Adrenal gland (tissue), 12 donors: Measurements from ENCODE around the gene LY6G6C. TPM values are rescaled to one million over a fixed set of nuclear protein-coding genes. Genes with fewer than 3 reads are reported as not detected.

Experiments
- DNase-seq, 7 donors: peaks; one replicate each; pipeline ENCODE4 v3.0.0-alpha.2; 2019 to 2020
- H3K27ac ChIP-seq, 5 donors: fragments of 200-600 bp; sonication (generic) in 4 of 5; 1 replicate in 3 of 5; 2 replicates in 2 of 5; pipeline versions ENCODE4 v1.5.1 to v1.8.0; 2016 to 2020; ENCODE audit warnings: mild to moderate bottlenecking in 1 of 5
- H3K27me3 ChIP-seq: fragments of 200-600 bp; 2 replicates; pipeline ENCODE4 v1.8.0; 2021
- H3K36me3 ChIP-seq, 2 donors: fragments of 200-600 bp; replicated peaks in 1 of 2; 1 replicate in 1 of 2; 2 replicates in 1 of 2; pipeline versions ENCODE4 v1.5.1 to v1.8.0; 2018 to 2022
- H3K4me1 ChIP-seq, 2 donors: fragments of 200-600 bp; replicated peaks in 1 of 2; 1 replicate in 1 of 2; 2 replicates in 1 of 2; pipeline versions ENCODE4 v1.5.1 to v1.8.0; 2018 to 2021
- H3K4me3 ChIP-seq, 4 donors: fragments of 200-600 bp; sonication (generic) in 3 of 4; one replicate each; pipeline ENCODE4 v1.5.1; 2016 to 2018
- H3K9me3 ChIP-seq, 3 donors: fragments of 200-600 bp; sonication (generic) in 1 of 3; replicated peaks in 1 of 3; 1 replicate in 2 of 3; 2 replicates in 1 of 3; pipeline versions ENCODE4 v1.5.1 to v1.8.0; 2016 to 2021
- POLR2A ChIP-seq, 2 donors: fragments of 450-650 bp; IDR thresholded peaks; one replicate each; pipeline ENCODE4 v1.6.1; 2017; ENCODE audit warnings: antibody characterized with exemption in 2 of 2, mild to moderate bottlenecking in 2 of 2, moderate library complexity in 1 of 2
- WGBS, 4 donors: extraction: QIAGEN DNeasy Blood & Tissue Kit in 2 of 4; methylation state at CpG; one replicate each; pipeline versions ENCODE4 v1.1.5 to v1.1.7; 2013 to 2017; 5-methylcytosine and 5-hydroxymethylcytosine counted together
- intact Hi-C, 2 donors: fragments of 100-400 bp; cut with DNase I; formaldehyde crosslinking; loops; one replicate each; pipeline versions ENCODE4 v1.14.1 to v1.15.0; 2022 to 2023
- polyA plus RNA-seq, 3 donors: library from polyadenylated mRNA; stranded (reverse); fragments of 200-250 nt in 2 of 3; fragments of 350-450 nt in 1 of 3; fragmentation: Illumina TruSeq in 1 of 3; extraction: RNeasy Lipid Tissue Mini Kit (QIAGEN cat#74804) in 1 of 3; gene quantifications; one replicate each; pipeline ENCODE4 v1.2.3, GENCODE V29; 2013 to 2014
- total RNA-seq, 9 donors: library from RNA; depleted of rRNA in 4 of 9; stranded (reverse); fragments of >200 nt in 4 of 9; fragments of 120-200 nt in 1 of 9; fragmentation: NEBNext Ultra II Directional in 1 of 9; extraction: Animal tissue kit (Norgen Biotek cat#: 25700) in 1 of 9; gene quantifications; one replicate each; pipeline versions ENCODE4 v1.1.0 to v1.2.4, GENCODE V29; 2013 to 2023
- TF ChIP-seq, protein P1 (sequence below), 6 experiments: fragments of 450-650 bp in 4 of 6; fragments of 200-600 bp in 2 of 6; sonication (generic) in 1 of 6; IDR thresholded peaks; 1 replicate in 5 of 6; 2 replicates in 1 of 6; pipeline versions ENCODE4 v1.5.1 to v1.8.0; 2016 to 2021; ENCODE audit warnings: antibody characterized with exemption in 6 of 6, mild to moderate bottlenecking in 2 of 6, moderate library complexity in 1 of 6
- donor health status: healthy with polysubstance abuse.
- donor health status: Bipolar disorder and iron deficiency.
- donor health status: DM: yes; HTN: yes; CAD: no.
- donor health status: DM: no; HTN: no; CAD: no.
- donor health status: DM: no; HTN: no; CAD: no.
- donor health status: DM: yes; HTN: yes; CAD: no.

The LY6G6C gene
- total and polyA plus RNA-seq, 12 donors, result not detected

DNA sequence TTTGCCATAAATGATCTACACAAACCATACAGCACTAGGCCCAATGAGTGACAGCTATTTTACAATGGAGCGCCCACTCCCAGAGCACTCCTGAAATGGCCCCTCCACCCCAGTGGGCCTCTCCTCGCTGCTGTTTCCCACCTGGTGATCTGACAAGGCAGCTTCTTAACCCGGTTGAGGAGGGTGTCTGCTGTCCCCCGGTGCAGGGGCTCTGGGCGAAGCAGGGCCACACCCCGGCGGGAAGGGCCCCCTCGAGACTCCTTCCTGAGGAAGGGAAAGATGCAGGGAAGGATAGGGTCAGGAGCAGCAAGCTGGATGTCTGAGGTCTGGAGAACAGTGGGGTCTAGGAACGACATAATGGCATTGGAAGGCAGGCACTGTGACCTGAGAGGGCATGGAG, 28.7 kb downstream of the LY6G6C start:
- 87 to 93% (median 89%) methylated on average over 9 of the region's 9 CpGs for WGBS, 4 donors
- intact Hi-C loops, result no loop called here
- TF ChIP-seq, protein P1, sequence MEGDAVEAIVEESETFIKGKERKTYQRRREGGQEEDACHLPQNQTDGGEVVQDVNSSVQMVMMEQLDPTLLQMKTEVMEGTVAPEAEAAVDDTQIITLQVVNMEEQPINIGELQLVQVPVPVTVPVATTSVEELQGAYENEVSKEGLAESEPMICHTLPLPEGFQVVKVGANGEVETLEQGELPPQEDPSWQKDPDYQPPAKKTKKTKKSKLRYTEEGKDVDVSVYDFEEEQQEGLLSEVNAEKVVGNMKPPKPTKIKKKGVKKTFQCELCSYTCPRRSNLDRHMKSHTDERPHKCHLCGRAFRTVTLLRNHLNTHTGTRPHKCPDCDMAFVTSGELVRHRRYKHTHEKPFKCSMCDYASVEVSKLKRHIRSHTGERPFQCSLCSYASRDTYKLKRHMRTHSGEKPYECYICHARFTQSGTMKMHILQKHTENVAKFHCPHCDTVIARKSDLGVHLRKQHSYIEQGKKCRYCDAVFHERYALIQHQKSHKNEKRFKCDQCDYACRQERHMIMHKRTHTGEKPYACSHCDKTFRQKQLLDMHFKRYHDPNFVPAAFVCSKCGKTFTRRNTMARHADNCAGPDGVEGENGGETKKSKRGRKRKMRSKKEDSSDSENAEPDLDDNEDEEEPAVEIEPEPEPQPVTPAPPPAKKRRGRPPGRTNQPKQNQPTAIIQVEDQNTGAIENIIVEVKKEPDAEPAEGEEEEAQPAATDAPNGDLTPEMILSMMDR (IDR thresholded peaks at IDR 0.05), result no peak
- no peak for TF ChIP-seq POLR2A (IDR thresholded peaks at IDR 0.05)
- Histone ChIP-seq H3K9me3 (no peaks in the 10 kb centered on the region), H3K4me1 (no peaks in the 10 kb centered on the region), H3K36me3 (peaks cover 0 to 99% of the 10 kb centered on the region in 2 donors), H3K4me3 (no peak overlapping the region), H3K27me3 (no peaks in the 10 kb centered on the region), H3K27ac (no peak overlapping the region)
- no peak for DNase-seq

DNA sequence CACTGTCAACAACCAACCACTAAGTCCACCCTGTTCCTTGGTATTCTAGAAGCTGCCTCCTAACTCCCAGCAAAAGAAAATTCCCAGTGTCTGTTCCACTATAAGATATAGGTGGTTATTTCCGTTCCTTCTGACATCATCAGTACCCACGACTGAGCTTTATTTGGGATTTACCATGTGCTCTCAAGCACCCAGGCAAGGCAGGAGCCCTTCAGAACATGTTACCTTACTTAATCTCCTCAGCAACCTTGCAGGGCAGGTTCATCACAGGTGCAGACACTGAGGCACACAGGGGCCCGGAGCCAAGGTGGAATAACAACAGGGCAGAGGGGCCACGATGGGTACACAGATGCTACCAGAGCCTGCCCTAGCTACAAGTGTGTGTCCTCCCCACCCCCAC, 29.2 kb downstream of the LY6G6C start:
- WGBS, 4 donors, result 87 to 95% (median 89%) methylated on average over 3 to 4 of the region's 4 CpGs
- no peak for DNase-seq
- peaks cover 0 to 99% of the 10 kb centered on the region in 2 donors for H3K36me3 ChIP-seq
- intact Hi-C loops, result no loop called here
- no peaks in the 10 kb centered on the region for H3K27me3 ChIP-seq
- TF ChIP-seq, protein P1 (IDR thresholded peaks at IDR 0.05), result no peak
- no peak for TF ChIP-seq POLR2A (IDR thresholded peaks at IDR 0.05)
- H3K9me3 ChIP-seq, result no peaks in the 10 kb centered on the region
- no peaks in the 10 kb centered on the region for H3K4me1 ChIP-seq
- H3K27ac ChIP-seq, result no peak overlapping the region
- H3K4me3 ChIP-seq, result no peak overlapping the region

DNA sequence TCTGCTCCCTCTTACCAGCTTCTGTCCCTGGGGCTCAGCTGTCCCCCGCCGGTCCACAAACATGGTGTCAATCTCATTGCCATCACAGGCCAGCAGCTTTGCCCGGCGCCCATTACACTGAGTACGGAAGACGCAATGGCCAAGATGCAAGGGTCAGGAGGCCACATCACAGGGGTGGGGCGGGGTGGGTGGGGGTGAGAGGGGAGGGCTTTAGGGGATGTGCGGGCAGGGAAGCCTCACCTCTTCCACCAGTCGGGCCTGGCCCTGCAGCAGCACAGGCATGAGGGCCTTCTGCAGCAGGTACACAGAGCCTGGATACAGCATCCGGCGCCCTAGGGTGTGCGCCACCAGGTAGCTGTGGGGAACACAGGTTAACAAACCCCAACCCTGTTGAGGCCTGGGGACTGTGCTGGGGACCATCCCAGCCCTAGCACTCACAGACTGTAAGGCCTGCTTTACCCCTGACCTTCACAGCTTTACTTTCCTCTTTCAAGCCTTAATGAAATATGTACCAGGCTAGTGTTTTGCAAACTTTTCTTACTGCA, 29.9 kb downstream of the LY6G6C start:
- intact Hi-C loops, result no loop called here

DNA sequence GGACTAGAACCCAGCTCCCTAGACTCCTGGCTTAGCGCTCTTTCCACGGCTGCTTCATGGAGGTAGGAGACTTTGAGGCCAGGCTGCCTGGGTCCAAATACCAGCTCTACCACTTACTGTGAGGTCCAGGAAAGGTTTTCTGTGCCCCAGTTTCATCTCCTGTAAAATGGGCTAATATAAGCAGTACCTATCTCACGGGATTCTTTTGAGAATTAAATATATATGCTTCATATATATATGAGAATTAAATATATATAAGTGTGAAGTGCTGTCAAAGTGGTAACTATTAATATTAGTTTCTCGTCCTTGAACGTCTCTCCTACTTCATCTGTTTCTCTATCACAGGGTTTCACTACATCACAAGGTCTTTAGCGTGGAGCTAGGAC, 30.5 kb downstream of the LY6G6C start:
- Histone ChIP-seq H3K27me3 (no peaks in the 10 kb centered on the region), H3K27ac (no peak overlapping the region), H3K9me3 (no peaks in the 10 kb centered on the region), H3K4me3 (no peak overlapping the region), H3K4me1 (no peaks in the 10 kb centered on the region), H3K36me3 (peaks cover 0 to 99% of the 10 kb centered on the region in 2 donors)
- TF ChIP-seq, protein P1 (IDR thresholded peaks at IDR 0.05), result no peak
- TF ChIP-seq POLR2A (IDR thresholded peaks at IDR 0.05), result no peak
- no peak for DNase-seq
- intact Hi-C loops, result no loop called here
- 86 to 89% (median 88%) methylated on average over 6 of the region's 6 CpGs for WGBS, 4 donors

More for the DNA sequence above, 29.9 kb downstream of the LY6G6C start:
- TF ChIP-seq POLR2A (IDR thresholded peaks at IDR 0.05), result no peak
- TF ChIP-seq, protein P1 (IDR thresholded peaks at IDR 0.05), result no peak
- 94 to 100% (median 94%) methylated on average over 3 to 12 of the region's 12 CpGs for WGBS, 4 donors
- peaks cover 0 to 99% of the 10 kb centered on the region in 2 donors for H3K36me3 ChIP-seq
- H3K27ac ChIP-seq, result no peak overlapping the region
- H3K27me3 ChIP-seq, result no peaks in the 10 kb centered on the region
- H3K4me1 ChIP-seq, result no peaks in the 10 kb centered on the region
- no peak overlapping the region for H3K4me3 ChIP-seq
- H3K9me3 ChIP-seq, result no peaks in the 10 kb centered on the region
- no peak for DNase-seq
